Measurements from ENCODE around the gene DNAH14. TPM values are rescaled to one million over a fixed set of nuclear protein-coding genes. Genes with fewer than 3 reads are reported as not detected.

Gene DNAH14
- total and polyA plus RNA-seq, 12 donors: 7.6 to 25.3 (median 16.5) TPM

- Histone ChIP-seq H3K27me3 (no peaks in the 10 kb centered on the region), H3K9me3 (replicated peaks in 1 of 3) (peaks cover 0 to under 1% (median 0%) of the 10 kb centered on the region in 3 donors), H3K27ac (no peak overlapping the region), H3K4me3 (no peak overlapping the region), H3K36me3 (replicated peaks in 1 of 2) (no peaks in the 10 kb centered on the region), H3K4me1 (replicated peaks in 1 of 2) (no peaks in the 10 kb centered on the region)
- no peak for TF ChIP-seq CTCF (IDR thresholded peaks at IDR 0.05)
- TF ChIP-seq POLR2A (IDR thresholded peaks at IDR 0.05): no peak
- intact Hi-C loops (cut with DNase I): no loop called here
- DNase-seq: no peak
Observed at GRCh38 chr1:225042263-225042662, 112.8 kb downstream of the DNAH14 start.

GRCh38 chr1:225044258-225044657 lies 114.8 kb downstream of the DNAH14 start:
- no peaks in the 10 kb centered on the region for H3K4me1 ChIP-seq (replicated peaks in 1 of 2)
- no peaks in the 10 kb centered on the region for H3K36me3 ChIP-seq (replicated peaks in 1 of 2)
- H3K9me3 ChIP-seq (replicated peaks in 1 of 3): no peaks in the 10 kb centered on the region
- no peak for DNase-seq
- H3K4me3 ChIP-seq: no peak overlapping the region
- H3K27me3 ChIP-seq: no peaks in the 10 kb centered on the region
- intact Hi-C loops (cut with DNase I): no loop called here
- no peak overlapping the region for H3K27ac ChIP-seq
- no peak for TF ChIP-seq POLR2A (IDR thresholded peaks at IDR 0.05)
- TF ChIP-seq CTCF (IDR thresholded peaks at IDR 0.05): no peak

- Histone ChIP-seq H3K9me3 (replicated peaks in 1 of 3) (peaks cover 0 to 5% (median 0%) of the 10 kb centered on the region in 3 donors), H3K4me3 (no peak overlapping the region), H3K4me1 (replicated peaks in 1 of 2) (no peaks in the 10 kb centered on the region), H3K27me3 (no peaks in the 10 kb centered on the region), H3K27ac (no peak overlapping the region), H3K36me3 (replicated peaks in 1 of 2) (no peaks in the 10 kb centered on the region)
- intact Hi-C loops (cut with DNase I): no loop called here
- no peak for DNase-seq
- WGBS, 4 donors: 94 to 97% (median 96%) methylated on average over 2 of the region's 2 CpGs
- no peak for TF ChIP-seq CTCF (IDR thresholded peaks at IDR 0.05)
- TF ChIP-seq POLR2A (IDR thresholded peaks at IDR 0.05): no peak
Observed at GRCh38 chr1:225049594-225049993, 120.1 kb downstream of the DNAH14 start.

- no peaks in the 10 kb centered on the region for H3K36me3 ChIP-seq (replicated peaks in 1 of 2)
- 86 to 90% (median 88%) methylated on average over 2 of the region's 2 CpGs for WGBS, 4 donors
- intact Hi-C loops (cut with DNase I): no loop called here
- TF ChIP-seq POLR2A (IDR thresholded peaks at IDR 0.05) (no peak), CTCF (IDR thresholded peaks at IDR 0.05) (no peak)
- no peaks in the 10 kb centered on the region for H3K9me3 ChIP-seq (replicated peaks in 1 of 3)
- H3K4me3 ChIP-seq: no peak overlapping the region
- H3K27me3 ChIP-seq: no peaks in the 10 kb centered on the region
- no peak for DNase-seq
- no peaks in the 10 kb centered on the region for H3K4me1 ChIP-seq (replicated peaks in 1 of 2)
- H3K27ac ChIP-seq: no peak overlapping the region
Observed at GRCh38 chr1:225063722-225064121, 134.2 kb downstream of the DNAH14 start.

All from adrenal gland (tissue), 12 donors.